HG03025 (cell line): ENCODE results near the gene KDM7A.
"Not testable (repeated sequence)": the region's sequence is repeated elsewhere in the genome, so short reads cannot be mapped to it uniquely, and the experiment has no call there.

Experiments
- ATAC-seq: cut with Tn5 transposase; IDR thresholded peaks from one replicate; pipeline ENCODE4 v1.9.1; 2021; ENCODE audit warnings: mild to moderate bottlenecking, moderate library complexity; ENCODE audit not compliant: unreplicated experiment, low FRiP score

The KDM7A gene

GRCh38 chr7:140162081-140162480 is 14.7 kb downstream of the KDM7A start:
- ATAC-seq, result not testable (repeated sequence)

GRCh38 chr7:140161047-140161446 is 15.7 kb downstream of the KDM7A start:
- no peak for ATAC-seq

GRCh38 chr7:140160308-140160707 is 16.5 kb downstream of the KDM7A start:
- ATAC-seq, result no peak

GRCh38 chr7:140159497-140159896 is 17.3 kb downstream of the KDM7A start:
- ATAC-seq, result no peak

GRCh38 chr7:140156460-140157080 is 20.2 kb downstream of the KDM7A start:
- no peak for ATAC-seq

- no peak for ATAC-seq
These were observed 21.4 kb downstream of the KDM7A start for GRCh38 chr7:140155428-140155827.

GRCh38 chr7:140153666-140154161 is 23.1 kb downstream of the KDM7A start:
- no peak for ATAC-seq

GRCh38 chr7:140146574-140146973 is 30.2 kb downstream of the KDM7A start:
- ATAC-seq, result no peak

- ATAC-seq, result no peak
These were observed 31.1 kb downstream of the KDM7A start for GRCh38 chr7:140145709-140146108.

GRCh38 chr7:140144821-140145220 is 32.0 kb downstream of the KDM7A start:
- no peak for ATAC-seq

- no peak for ATAC-seq
These were observed 32.8 kb downstream of the KDM7A start for GRCh38 chr7:140143997-140144396.

GRCh38 chr7:140142031-140142430 is 34.8 kb downstream of the KDM7A start:
- ATAC-seq, result no peak

GRCh38 chr7:140141256-140141655 is 35.5 kb downstream of the KDM7A start:
- no peak for ATAC-seq

GRCh38 chr7:140137078-140137477 is 39.7 kb downstream of the KDM7A start:
- ATAC-seq, result no peak

- ATAC-seq, result no peak
These were observed 40.7 kb downstream of the KDM7A start for GRCh38 chr7:140136073-140136472.

- no peak for ATAC-seq
These were observed 42.7 kb downstream of the KDM7A start for GRCh38 chr7:140134039-140134438.

GRCh38 chr7:140127360-140128127 is 49.2 kb downstream of the KDM7A start:
- no peak for ATAC-seq

- no peak for ATAC-seq
These were observed 50.2 kb downstream of the KDM7A start for GRCh38 chr7:140126435-140127034.

GRCh38 chr7:140122965-140123364 is 53.8 kb downstream of the KDM7A start:
- ATAC-seq, result no peak

GRCh38 chr7:140121326-140121725 is 55.5 kb downstream of the KDM7A start:
- no peak for ATAC-seq

GRCh38 chr7:140114817-140115216 is 62.0 kb downstream of the KDM7A start:
- not testable (repeated sequence) for ATAC-seq
